HG02943 (cell line): ENCODE results near the gene NNT.
"Not testable (repeated sequence)": the region's sequence is repeated elsewhere in the genome, so short reads cannot be mapped to it uniquely, and the experiment has no call there.

Source experiments
- ATAC-seq: cut with Tn5 transposase; IDR thresholded peaks from one replicate; pipeline ENCODE4 v1.9.1; 2021; ENCODE audit warnings: mild to moderate bottlenecking, low read depth, moderate library complexity; ENCODE audit not compliant: unreplicated experiment

Gene NNT

GRCh38 chr5:43700601-43701000 lies 97.6 kb downstream of the NNT start:
- ATAC-seq: no peak

- ATAC-seq: no peak
These were observed 98.2 kb downstream of the NNT start for GRCh38 chr5:43701227-43701626.

GRCh38 chr5:43702293-43702692 lies 99.3 kb downstream of the NNT start:
- ATAC-seq: no peak

- no peak for ATAC-seq
These were observed 99.8 kb downstream of the NNT start for GRCh38 chr5:43702815-43703214.

GRCh38 chr5:43704243-43704642 lies 101.3 kb downstream of the NNT start:
- ATAC-seq: no peak

GRCh38 chr5:43706576-43706975 lies 103.6 kb downstream of the NNT start:
- not testable (repeated sequence) for ATAC-seq

- ATAC-seq: no peak
These were observed 108.5 kb downstream of the NNT start for GRCh38 chr5:43711496-43711895.

- no peak for ATAC-seq
These were observed 109.1 kb downstream of the NNT start for GRCh38 chr5:43712081-43712480.

GRCh38 chr5:43719783-43720182 lies 116.8 kb downstream of the NNT start:
- not testable (repeated sequence) for ATAC-seq

GRCh38 chr5:43728581-43728980 lies 125.6 kb downstream of the NNT start:
- ATAC-seq: no peak

- ATAC-seq: no peak
These were observed 127.0 kb downstream of the NNT start for GRCh38 chr5:43729846-43730478.

- no peak for ATAC-seq
These were observed 127.9 kb downstream of the NNT start for GRCh38 chr5:43730832-43731342.

GRCh38 chr5:43731573-43731972 lies 128.6 kb downstream of the NNT start:
- no peak for ATAC-seq

- ATAC-seq: not testable (repeated sequence)
These were observed 143.1 kb downstream of the NNT start for GRCh38 chr5:43745923-43746548.

- no peak for ATAC-seq
These were observed 147.8 kb downstream of the NNT start for GRCh38 chr5:43750809-43751208.

- ATAC-seq: no peak
These were observed 150.1 kb downstream of the NNT start for GRCh38 chr5:43753069-43753468.
